Gastrocnemius medialis (tissue), 4 donors: Measurements from ENCODE around the gene AKAP9.

ENCODE experiments used
- POLR2A ChIP-seq, 2 donors: fragments of 450-650 bp; IDR thresholded peaks; one replicate each; pipeline ENCODE4 v1.6.1; 2017; ENCODE audit warnings: antibody characterized with exemption in 2 of 2, mild to moderate bottlenecking in 2 of 2, moderate library complexity in 2 of 2
- TF ChIP-seq, protein P1 (sequence below), 5 experiments: fragments of 450-650 bp in 3 of 5; fragments of 200-600 bp in 2 of 5; sonication (generic) in 2 of 5; IDR thresholded peaks in 4 of 5; conservative IDR thresholded peaks in 1 of 5; 1 replicate in 4 of 5; 2 replicates in 1 of 5; pipeline ENCODE4 v1.5.1; 2016 to 2019; ENCODE audit warnings: antibody characterized with exemption in 5 of 5, mild to moderate bottlenecking in 3 of 5, moderate library complexity in 3 of 5

DNA sequence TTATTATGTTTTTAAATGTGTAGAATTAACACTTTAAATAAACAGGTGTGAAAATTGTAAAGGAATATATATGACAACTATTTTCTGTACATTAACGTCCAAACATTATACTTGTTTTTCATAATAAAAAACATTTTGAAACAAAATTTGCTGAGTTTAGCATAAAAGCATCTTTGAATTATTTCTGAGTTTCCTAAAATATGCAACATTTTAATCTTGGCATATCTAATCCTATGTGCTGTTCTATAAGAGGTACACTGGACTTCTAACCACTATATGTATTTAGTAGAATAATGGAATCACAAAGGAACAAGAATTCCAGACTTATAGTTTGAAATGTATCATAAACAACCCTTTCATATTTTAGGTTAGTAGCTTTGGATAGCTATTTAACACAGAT is 16.6 kb downstream of the AKAP9 start:
- TF ChIP-seq, protein P1, sequence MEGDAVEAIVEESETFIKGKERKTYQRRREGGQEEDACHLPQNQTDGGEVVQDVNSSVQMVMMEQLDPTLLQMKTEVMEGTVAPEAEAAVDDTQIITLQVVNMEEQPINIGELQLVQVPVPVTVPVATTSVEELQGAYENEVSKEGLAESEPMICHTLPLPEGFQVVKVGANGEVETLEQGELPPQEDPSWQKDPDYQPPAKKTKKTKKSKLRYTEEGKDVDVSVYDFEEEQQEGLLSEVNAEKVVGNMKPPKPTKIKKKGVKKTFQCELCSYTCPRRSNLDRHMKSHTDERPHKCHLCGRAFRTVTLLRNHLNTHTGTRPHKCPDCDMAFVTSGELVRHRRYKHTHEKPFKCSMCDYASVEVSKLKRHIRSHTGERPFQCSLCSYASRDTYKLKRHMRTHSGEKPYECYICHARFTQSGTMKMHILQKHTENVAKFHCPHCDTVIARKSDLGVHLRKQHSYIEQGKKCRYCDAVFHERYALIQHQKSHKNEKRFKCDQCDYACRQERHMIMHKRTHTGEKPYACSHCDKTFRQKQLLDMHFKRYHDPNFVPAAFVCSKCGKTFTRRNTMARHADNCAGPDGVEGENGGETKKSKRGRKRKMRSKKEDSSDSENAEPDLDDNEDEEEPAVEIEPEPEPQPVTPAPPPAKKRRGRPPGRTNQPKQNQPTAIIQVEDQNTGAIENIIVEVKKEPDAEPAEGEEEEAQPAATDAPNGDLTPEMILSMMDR (IDR thresholded peaks at IDR 0.05 in 4 of 5, conservative IDR thresholded peaks at IDR 0.05 in 1 of 5) = no peak
- no peak for TF ChIP-seq POLR2A (IDR thresholded peaks at IDR 0.05)
